GM21381 (cell line): Measurements from ENCODE around the gene F8.
A peak's percentile ranks its signal among the peaks of the same experiment; 100 is the strongest.
"Not testable (repeated sequence)": the region's sequence is repeated elsewhere in the genome, so short reads cannot be mapped to it uniquely, and the experiment has no call there.

ENCODE experiments used
- ATAC-seq: cut with Tn5 transposase; IDR thresholded peaks from one replicate; pipeline ENCODE4 v1.9.1; 2021; ENCODE audit warnings: mild to moderate bottlenecking, moderate library complexity; ENCODE audit not compliant: unreplicated experiment

The F8 gene

DNA sequence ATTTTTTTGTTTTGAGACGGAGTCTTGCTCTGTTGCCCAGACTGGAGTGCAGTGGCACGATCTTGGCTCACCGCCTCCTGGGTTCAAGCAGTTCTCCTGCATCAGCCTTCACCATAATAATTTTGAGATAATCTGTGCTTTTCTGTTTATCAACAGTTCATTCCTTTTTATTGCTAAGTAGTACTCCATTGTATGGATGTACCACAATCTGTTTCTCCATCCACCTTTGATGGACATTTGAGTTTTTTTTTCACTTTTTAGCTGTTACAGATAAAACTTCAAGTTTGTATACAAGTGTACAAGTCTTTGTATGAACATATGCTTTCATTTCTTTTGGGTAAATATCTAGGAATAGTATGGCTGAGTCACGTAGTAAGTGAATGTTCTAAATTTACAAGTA lies 13.2 kb upstream of the F8 start:
- ATAC-seq: no peak

GRCh38 chrX:155031657-155032056 lies 9.1 kb upstream of the F8 start:
- ATAC-seq: no peak

- ATAC-seq: no peak
Observed at GRCh38 chrX:155028877-155029291, 6.4 kb upstream of the F8 start.

DNA sequence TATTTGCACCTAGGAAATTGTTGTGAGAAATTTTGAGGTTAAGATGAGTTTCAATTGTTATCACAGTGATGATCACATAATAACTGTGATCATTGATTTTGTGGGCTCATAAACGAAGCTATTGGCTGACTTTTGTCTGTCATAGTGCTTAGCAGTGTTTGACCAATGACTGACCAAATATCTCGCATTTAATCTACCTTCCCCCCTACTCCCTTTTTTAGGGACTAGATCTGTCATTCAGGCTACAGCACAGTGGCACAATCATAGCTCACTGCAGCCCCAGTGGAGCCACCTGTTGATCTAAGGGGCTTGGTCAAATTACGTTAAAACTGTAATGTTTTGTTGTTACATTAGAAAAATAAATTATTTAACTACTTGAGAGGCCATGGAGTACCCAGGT lies 5.6 kb upstream of the F8 start:
- ATAC-seq: no peak

GRCh38 chrX:155027509-155028066 lies 5.1 kb upstream of the F8 start:
- ATAC-seq: no peak

DNA sequence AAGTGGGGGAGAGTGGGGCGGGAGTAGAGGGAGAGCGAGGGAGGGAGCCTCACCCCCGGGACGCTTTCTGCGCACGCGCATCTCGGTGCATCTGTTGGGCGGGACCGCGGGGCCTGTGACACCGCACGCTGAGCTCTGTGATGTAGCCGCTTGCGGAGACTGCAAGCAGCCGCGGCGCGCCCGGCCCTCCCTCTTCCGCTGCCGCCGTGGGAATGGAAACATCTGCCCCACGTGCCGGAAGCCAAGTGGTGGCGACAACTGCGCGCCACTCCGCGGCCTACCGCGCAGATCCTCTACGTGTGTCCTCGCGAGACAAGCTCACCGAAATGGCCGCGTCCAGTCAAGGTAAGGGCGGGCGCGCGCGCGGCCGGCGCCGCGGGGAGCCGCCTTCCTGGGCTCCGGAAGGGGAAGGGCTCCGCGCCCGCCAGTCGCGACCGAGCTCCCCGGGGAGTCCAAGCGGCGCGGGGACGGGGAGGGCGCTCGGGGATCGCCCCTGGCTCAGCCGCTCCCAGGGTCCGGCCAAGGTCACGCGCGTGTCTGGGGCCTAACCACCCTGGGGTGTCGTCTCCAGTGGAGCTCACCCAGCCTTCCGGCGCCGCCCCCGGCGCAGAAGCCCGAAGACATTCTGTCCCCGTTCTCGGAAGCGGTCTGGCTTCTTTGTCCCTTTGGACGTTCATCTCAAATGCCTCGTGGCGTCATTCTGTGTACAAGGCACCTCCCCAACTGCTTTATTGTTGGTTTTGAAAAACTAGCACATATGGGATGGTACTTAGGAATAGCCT lies 4.4 kb upstream of the F8 start, which contains the start of gene FUNDC2:
Gene FUNDC2 (plus strand): TSS at position 118 of the 782 bp plus-strand sequence. CDS start 95 bp downstream, at position 213.
- peak; percentile 87 for ATAC-seq

GRCh38 chrX:155026420-155026726 lies 3.9 kb upstream of the F8 start:
- ATAC-seq: no peak

DNA sequence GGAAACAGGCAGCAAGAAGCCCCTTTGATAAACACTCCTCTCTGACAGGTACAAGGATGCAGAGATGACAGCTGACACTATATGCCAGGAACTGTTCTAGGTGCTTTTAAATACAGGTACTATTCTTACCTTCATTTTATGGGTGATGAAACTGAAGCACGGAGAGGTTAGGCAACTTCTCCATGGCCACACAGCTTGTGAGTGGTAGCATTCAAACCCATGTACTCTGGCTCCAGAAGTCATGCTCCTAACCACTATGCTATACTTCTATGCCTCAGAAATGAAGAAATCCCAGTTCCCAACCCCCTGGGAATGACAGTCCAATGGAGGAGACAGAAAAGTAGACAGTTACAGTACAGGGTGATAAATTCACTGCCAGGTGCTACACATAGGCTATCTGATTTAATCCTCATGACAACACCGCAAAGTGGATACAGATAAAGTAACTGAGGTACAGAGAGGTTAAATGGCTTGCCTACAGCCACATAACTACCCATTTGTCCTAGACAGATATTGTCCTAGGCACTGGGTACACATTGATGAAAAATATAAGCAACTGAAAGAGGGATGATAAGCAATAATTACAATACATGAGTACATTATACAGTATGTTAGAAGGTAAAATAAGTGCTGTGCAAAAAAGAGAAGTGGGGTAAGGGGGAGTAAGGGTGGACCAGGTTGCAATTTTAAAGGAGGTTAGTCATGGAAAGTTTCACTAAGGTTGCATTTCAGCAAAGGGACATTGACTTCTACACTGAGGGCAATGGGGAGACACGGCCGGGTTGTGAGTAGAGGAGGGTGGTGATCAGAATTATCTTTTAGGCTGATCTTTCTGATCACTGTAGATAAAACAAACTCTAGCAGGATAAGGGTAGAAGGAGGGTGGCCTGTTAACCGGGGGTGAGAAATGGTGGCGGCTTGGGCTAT lies 1.6 kb upstream of the F8 start:
- no peak for ATAC-seq

- no peak for ATAC-seq
Observed at GRCh38 chrX:155020591-155020990, 1.9 kb downstream of the F8 start.

DNA sequence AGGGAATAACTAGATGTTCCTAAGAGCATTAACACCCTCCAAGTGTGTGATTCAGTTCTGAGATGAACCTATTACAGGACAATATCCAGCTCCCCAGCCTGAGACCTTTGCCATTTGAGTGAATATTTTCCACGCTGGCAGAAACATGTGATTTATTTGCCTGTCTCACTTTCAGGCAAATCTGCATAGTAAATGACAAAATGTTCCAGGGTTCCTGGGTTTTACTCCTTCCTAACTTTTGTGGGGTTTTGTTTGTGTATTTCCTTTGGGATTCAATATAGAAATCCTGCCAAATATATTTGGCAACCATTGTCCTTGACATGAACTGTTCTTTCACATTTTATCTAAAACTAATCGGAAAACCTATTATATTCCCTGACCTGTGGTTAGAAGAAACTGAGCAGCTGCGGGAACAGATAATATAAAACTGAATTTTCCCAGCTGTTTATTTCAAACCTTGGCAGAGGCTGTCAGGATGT lies 12.5 kb downstream of the F8 start:
- no peak for ATAC-seq

DNA sequence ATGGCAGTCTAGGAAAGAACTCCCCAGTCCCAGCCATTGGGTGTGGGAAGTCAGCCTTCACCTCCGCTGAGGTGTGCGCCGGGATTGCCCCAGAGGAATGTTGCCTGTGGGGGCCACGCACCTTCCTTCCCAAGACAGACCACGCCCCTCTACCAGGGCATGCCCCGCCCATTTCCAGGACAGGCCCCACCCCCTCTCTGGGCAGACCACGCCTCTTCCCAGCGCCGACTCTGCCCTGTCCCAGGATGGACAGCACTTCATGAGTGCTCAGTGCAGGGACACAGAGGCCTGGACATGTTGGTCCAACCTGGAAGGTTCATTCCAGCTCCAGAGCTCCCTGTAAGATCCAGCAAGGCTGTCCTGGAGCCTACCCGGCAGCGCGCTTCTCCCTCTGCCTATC lies 13.9 kb downstream of the F8 start:
- not testable (repeated sequence) for ATAC-seq

DNA sequence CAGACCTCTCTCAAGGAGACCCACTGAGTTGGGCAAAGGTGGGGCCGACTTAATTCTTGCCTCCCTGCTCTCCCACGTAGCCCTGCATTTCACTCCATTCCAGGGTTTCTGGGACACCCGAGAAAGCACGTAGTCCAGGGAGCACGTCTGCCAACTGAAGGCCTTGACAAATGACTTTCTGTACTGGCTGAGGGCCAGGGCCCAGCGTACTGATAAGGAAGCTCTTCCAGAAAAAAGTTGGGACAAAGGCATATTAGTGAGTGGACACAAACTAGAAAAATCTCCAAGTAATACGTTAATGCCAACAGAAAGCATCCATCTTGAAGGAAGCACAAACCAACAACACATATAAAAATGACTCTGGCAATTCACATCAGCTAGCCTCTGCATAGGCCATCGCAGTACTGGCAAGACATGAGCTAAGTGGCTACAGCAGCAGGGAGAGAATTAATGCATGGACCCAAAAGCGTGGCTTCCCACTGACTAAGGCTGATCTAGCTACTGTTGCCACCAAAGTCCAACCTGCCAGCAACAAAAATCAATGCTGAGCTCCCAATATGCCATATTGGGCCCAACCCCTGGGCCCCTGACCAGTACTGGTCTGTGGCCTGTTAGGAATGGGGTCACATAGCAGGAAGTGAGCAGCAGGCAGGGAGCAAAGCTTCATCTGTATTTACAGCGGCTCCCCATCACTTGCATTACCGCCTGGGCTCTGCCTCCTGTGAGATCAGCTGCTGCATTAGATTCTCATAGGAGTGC lies 15.4 kb downstream of the F8 start:
- not testable (repeated sequence) for ATAC-seq

DNA sequence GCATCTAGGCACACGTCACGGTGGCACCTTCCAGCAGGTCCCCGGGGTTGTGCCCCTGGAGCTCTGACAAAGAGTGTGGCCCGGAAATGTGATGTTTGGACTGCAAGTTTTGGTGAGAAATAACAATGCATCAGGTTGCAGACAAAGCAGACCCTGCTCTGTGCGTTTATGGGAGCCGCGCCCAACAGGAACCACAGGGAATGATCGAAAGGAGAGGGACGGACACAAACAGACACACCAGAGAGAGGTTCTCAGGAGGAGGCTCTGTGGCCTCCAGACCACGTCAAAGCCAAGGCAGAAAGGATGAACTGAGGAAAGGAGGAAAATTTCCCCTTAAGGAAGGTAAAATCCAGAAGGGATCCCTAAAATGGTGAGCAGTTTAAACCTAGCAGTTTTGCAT lies 16.1 kb downstream of the F8 start:
- not testable (repeated sequence) for ATAC-seq

DNA sequence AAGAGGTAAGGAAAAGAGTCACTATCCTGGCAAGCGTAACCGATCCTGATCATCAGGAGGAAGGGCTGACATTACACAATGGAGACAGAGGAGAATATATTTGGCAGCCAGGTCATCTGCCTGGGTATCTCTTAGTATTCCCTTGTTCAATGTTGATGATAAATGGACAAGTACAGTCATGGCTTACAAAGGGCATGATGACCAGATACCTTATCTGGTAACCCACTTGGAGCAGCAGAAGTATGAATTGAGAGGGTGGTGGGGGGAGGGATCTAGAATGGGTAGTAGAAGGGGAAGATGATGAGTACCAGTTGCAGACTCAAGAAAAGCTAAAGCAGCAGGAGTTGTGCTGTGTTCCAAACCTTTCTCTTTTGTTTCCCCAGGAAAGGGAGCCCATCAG lies 17.3 kb downstream of the F8 start:
- no peak for ATAC-seq

DNA sequence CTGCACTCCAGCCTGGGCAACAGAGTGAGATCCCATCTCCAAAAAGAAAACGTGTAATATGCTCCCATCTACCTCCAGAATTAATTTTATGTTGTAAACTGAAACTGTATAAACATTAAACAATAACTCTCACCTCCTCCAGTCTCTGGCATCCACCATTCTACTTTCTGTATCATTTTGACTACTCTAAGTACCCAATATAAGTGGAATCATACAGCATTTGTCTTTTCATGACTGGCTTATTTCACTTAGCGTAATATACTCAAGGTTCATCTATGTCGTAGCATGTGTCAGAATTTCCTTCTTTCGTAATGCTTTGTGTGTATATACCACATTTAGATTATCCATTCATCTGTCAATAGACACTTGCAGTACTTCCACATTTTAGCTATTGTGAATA lies 20.6 kb downstream of the F8 start:
- no peak for ATAC-seq

GRCh38 chrX:155000841-155001240 lies 21.7 kb downstream of the F8 start:
- ATAC-seq: no peak

- ATAC-seq: no peak
Observed at GRCh38 chrX:154998204-154998880, 24.2 kb downstream of the F8 start.

DNA sequence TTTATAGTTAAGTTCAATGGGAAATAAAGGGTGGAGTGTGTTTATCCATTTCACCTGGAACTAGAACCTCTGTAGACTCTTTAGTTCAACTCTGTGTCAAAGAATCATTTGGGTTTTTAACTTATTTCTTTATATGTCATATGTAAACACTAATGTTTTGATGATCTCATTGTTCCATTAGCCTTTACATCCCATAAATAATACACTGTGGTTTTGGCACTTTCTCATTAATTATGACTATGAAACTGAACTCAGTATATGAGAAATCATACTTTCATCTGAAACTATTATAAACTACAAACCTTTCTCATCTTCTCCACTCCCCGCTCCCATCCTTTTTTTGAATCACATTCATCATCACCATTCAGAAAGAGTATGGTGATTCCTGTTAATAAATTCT lies 31.0 kb downstream of the F8 start:
- ATAC-seq: no peak

DNA sequence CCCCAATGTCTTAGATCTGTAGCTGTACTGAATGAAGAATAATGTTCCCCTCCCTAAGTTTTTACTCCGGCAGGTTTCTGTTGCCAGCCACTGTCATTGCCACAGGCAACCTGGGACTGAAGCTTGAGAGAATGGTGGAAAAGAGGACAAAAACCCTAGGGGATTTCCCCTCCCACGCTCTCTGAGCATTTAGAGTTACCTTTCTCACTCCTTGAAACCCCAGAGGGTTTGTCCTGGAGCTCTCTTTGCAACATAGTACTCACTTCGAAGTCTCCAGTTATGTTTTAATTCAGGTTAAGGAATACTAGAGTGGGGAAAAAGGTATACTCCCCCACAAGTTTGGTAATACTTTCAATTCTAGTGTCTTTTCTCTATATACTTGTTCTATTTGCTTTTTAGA lies 31.5 kb downstream of the F8 start:
- ATAC-seq: no peak

DNA sequence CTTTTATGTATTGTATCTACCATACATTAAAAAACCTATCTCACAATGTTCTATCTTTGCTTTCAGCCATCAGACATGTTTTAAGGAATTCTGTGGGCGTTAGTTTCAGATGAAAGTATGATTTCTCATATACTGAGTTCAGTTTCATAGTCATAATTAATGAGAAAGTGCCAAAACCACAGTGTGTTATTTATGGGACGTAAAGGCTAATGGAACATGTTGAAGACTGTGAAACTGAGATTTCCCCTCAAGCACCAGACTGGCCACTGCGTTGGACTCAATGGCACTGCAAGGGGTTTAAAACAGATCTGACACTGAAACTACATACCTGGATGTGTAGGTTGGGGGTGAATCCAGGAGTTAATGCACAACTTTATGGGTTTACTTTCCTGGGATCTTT lies 32.0 kb downstream of the F8 start:
- ATAC-seq: no peak
